Ishikawa (cell line): ENCODE results near the gene PROK1.

Experiments
- CEBPB ChIP-seq: IDR thresholded peaks from 2 replicates; pipeline ENCODE4 v1.6.1; 2012
- CREB1 ChIP-seq: IDR thresholded peaks from 2 replicates; pipeline ENCODE4 v1.6.1; 2012; ENCODE audit warnings: low read depth
- EP300 ChIP-seq: IDR thresholded peaks from 2 replicates; pipeline ENCODE4 v1.6.1; 2012; ENCODE audit warnings: borderline replicate concordance
- FOXM1 ChIP-seq: IDR thresholded peaks from 2 replicates; pipeline ENCODE4 v1.6.1; 2012; ENCODE audit warnings: low read depth, borderline replicate concordance
- NFIC ChIP-seq: IDR thresholded peaks from 2 replicates; pipeline ENCODE4 v1.6.1; 2012
- RAD21 ChIP-seq: IDR thresholded peaks from 2 replicates; pipeline ENCODE4 v1.6.1; 2012; ENCODE audit warnings: low read depth
- TAF1 ChIP-seq: IDR thresholded peaks from 2 replicates; pipeline ENCODE4 v1.6.1; 2012; ENCODE audit warnings: low read depth, mild to moderate bottlenecking
- YY1 ChIP-seq: IDR thresholded peaks from 2 replicates; pipeline ENCODE4 v1.6.1; 2012; ENCODE audit warnings: low read depth
- TF ChIP-seq, protein P1 (sequence below): IDR thresholded peaks from 2 replicates; pipeline ENCODE4 v1.6.1; 2012
- TF ChIP-seq, protein P2 (sequence below): IDR thresholded peaks from 2 replicates; pipeline ENCODE4 v1.6.1; 2012

DNA sequence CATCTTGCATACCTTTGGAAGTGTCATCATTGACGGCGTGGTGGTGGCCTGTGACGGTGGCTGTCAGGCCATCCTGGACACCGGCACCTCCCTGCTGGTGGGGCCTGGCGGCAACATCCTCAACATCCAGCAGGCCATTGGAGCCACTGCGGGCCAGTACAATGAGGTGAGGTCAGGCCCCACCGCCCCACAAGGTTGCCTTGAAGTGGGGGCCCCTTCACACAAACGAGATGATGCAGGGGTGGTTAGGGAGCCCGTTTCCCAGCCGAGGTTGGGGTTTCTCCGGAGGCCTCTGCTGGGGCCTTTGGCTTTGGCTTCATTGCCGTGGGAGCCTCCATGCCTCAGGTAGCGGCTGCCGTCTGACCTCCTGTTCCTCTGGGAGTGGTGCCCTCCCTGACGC lies 38.5 kb downstream of the PROK1 start:
- TF ChIP-seq EP300 (no peak), TAF1 (no peak), YY1 (no peak), CEBPB (no peak), CREB1 (no peak), RAD21 (no peak), NFIC (no peak), FOXM1 (no peak)
- TF ChIP-seq, protein P1, sequence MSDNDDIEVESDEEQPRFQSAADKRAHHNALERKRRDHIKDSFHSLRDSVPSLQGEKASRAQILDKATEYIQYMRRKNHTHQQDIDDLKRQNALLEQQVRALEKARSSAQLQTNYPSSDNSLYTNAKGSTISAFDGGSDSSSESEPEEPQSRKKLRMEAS: no peak
- TF ChIP-seq, protein P2, sequence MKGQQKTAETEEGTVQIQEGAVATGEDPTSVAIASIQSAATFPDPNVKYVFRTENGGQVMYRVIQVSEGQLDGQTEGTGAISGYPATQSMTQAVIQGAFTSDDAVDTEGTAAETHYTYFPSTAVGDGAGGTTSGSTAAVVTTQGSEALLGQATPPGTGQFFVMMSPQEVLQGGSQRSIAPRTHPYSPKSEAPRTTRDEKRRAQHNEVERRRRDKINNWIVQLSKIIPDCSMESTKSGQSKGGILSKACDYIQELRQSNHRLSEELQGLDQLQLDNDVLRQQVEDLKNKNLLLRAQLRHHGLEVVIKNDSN: no peak
